Upper lobe of right lung (tissue), 1 donor: ENCODE data around the gene STYXL1. TPM values are rescaled to one million over a fixed set of nuclear protein-coding genes. Genes with fewer than 3 reads are reported as not detected.

Experiments used
- ATAC-seq: fragments of 200-7000 bp; cut with Tn5 transposase; one replicate; pipeline ENCODE4 v1.9.1; 2020; ENCODE audit warnings: mild to moderate bottlenecking, moderate library complexity
- DNase-seq: peaks from one replicate; pipeline ENCODE4 v3.0.0-alpha.2; 2020
- H3K27ac ChIP-seq: fragments of 200-600 bp; one replicate; pipeline ENCODE4 v1.8.0; 2022
- H3K27me3 ChIP-seq: fragments of 200-600 bp; one replicate; pipeline ENCODE4 v1.8.0; 2022; ENCODE audit warnings: mild to moderate bottlenecking
- H3K36me3 ChIP-seq: fragments of 200-600 bp; one replicate; pipeline ENCODE4 v1.8.0; 2022
- H3K4me1 ChIP-seq: fragments of 200-600 bp; one replicate; pipeline ENCODE4 v1.8.0; 2022
- H3K4me3 ChIP-seq: fragments of 200-600 bp; one replicate; pipeline ENCODE4 v1.8.0; 2022; ENCODE audit warnings: mild to moderate bottlenecking
- H3K9me3 ChIP-seq: fragments of 200-600 bp; one replicate; pipeline ENCODE4 v1.8.0; 2022
- CTCF ChIP-seq: fragments of 200-600 bp; IDR thresholded peaks from one replicate; pipeline ENCODE4 v1.8.0; 2022; ENCODE audit warnings: antibody characterized with exemption
- intact Hi-C: fragments of 100-400 bp; cut with DNase I; formaldehyde crosslinking; loops from one replicate; pipeline ENCODE4 v1.11.0; 2022
- total RNA-seq: library from RNA; stranded (reverse); fragmentation: NEBNext Ultra II Directional; extraction: Animal tissue kit (Norgen Biotek cat#: 25700); gene quantifications from one replicate; pipeline ENCODE4 v1.2.1, GENCODE V29; 2021
- donor health status: DM: no; HTN: yes; CAD: no; lungs with severe emphysema.

The STYXL1 gene
- total RNA-seq, 1 donor from 2014 or later: 20.9 TPM

GRCh38 chr7:75971961-75972763 is 75.6 kb downstream of the STYXL1 start:
- Histone ChIP-seq H3K36me3 (peaks cover 31% of the 10 kb centered on the region), H3K27ac (peak overlapping the region; percentile 55), H3K9me3 (no peaks in the 10 kb centered on the region), H3K4me1 (peaks cover 27% of the 10 kb centered on the region), H3K27me3 (no peaks in the 10 kb centered on the region), H3K4me3 (no peak overlapping the region)
- peak; percentile 16 for TF ChIP-seq CTCF
- ATAC-seq (peak; percentile 78), DNase-seq (peak; percentile 78)
- intact Hi-C loops: no loop called here

- no peak for ATAC-seq
- DNase-seq: no peak
- no peak for TF ChIP-seq CTCF
- peak overlapping the region; percentile 55 for H3K27ac ChIP-seq
- H3K36me3 ChIP-seq: peaks cover 33% of the 10 kb centered on the region
- peaks cover 32% of the 10 kb centered on the region for H3K4me1 ChIP-seq
- no peaks in the 10 kb centered on the region for H3K27me3 ChIP-seq
- no peak overlapping the region for H3K4me3 ChIP-seq
- H3K9me3 ChIP-seq: no peaks in the 10 kb centered on the region
- intact Hi-C loops: no loop called here
Observed at GRCh38 chr7:75971309-75971960, 76.4 kb downstream of the STYXL1 start.

GRCh38 chr7:75969704-75970498 is 77.9 kb downstream of the STYXL1 start:
- Histone ChIP-seq H3K4me1 (peaks cover 41% of the 10 kb centered on the region), H3K36me3 (peaks cover 35% of the 10 kb centered on the region), H3K27me3 (no peaks in the 10 kb centered on the region), H3K27ac (no peak overlapping the region), H3K4me3 (no peak overlapping the region), H3K9me3 (no peaks in the 10 kb centered on the region)
- ATAC-seq (no peak), DNase-seq (no peak)
- no peak for TF ChIP-seq CTCF
- intact Hi-C loops: no loop called here

GRCh38 chr7:75969182-75969581 is 78.6 kb downstream of the STYXL1 start:
- ATAC-seq (no peak), DNase-seq (no peak)
- H3K27ac ChIP-seq: no peak overlapping the region
- no peak for TF ChIP-seq CTCF
- H3K4me1 ChIP-seq: peaks cover 41% of the 10 kb centered on the region
- intact Hi-C loops: no loop called here
- H3K27me3 ChIP-seq: no peaks in the 10 kb centered on the region
- no peak overlapping the region for H3K4me3 ChIP-seq
- H3K9me3 ChIP-seq: no peaks in the 10 kb centered on the region
- H3K36me3 ChIP-seq: peaks cover 35% of the 10 kb centered on the region

- DNase-seq: no peak
- H3K27me3 ChIP-seq: no peaks in the 10 kb centered on the region
- peaks cover 29% of the 10 kb centered on the region for H3K36me3 ChIP-seq
- no peak for ATAC-seq
- intact Hi-C loops: no loop called here
- peak overlapping the region; percentile 70 for H3K27ac ChIP-seq
- TF ChIP-seq CTCF: no peak
- peaks cover 41% of the 10 kb centered on the region for H3K4me1 ChIP-seq
- H3K9me3 ChIP-seq: no peaks in the 10 kb centered on the region
- H3K4me3 ChIP-seq: peak overlapping the region; percentile 6
Observed at GRCh38 chr7:75968561-75969001, 79.2 kb downstream of the STYXL1 start.
